Nephron (organoid): ENCODE measurements around the gene PTPRF.

ENCODE experiments used
- H3K27ac Mint-ChIP-seq, 3 experiments: 2 replicates each; pipeline ENCODE4 v1.8.0; 2020; ENCODE audit warnings: mixed read lengths in 3 of 3, mild to moderate bottlenecking in 2 of 3, moderate library complexity in 1 of 3
- H3K27me3 Mint-ChIP-seq: 2 replicates; pipeline ENCODE4 v1.8.0; 2021; ENCODE audit warnings: low read depth, mild to moderate bottlenecking, moderate library complexity, mixed read lengths
- H3K36me3 Mint-ChIP-seq: 2 replicates; pipeline ENCODE4 v1.8.0; 2020; ENCODE audit warnings: low read depth, mixed read lengths
- H3K4me1 Mint-ChIP-seq: 2 replicates; pipeline ENCODE4 v1.8.0; 2020; ENCODE audit warnings: mixed read lengths
- H3K4me3 Mint-ChIP-seq, 3 experiments: 2 replicates each; pipeline ENCODE4 v1.8.0; 2020; ENCODE audit warnings: mild to moderate bottlenecking in 3 of 3, mixed read lengths in 3 of 3, moderate library complexity in 2 of 3
- H3K9me3 Mint-ChIP-seq: 2 replicates; pipeline ENCODE4 v1.8.0; 2020; ENCODE audit warnings: mixed read lengths
- CTCF ChIP-seq, 3 experiments: fragments of 200-600 bp; sonication (generic); IDR thresholded peaks; one replicate each; pipeline ENCODE4 v1.5.0; 2021; ENCODE audit warnings: antibody characterized with exemption in 3 of 3; ENCODE audit not compliant: unreplicated experiment in 3 of 3

The PTPRF gene

DNA sequence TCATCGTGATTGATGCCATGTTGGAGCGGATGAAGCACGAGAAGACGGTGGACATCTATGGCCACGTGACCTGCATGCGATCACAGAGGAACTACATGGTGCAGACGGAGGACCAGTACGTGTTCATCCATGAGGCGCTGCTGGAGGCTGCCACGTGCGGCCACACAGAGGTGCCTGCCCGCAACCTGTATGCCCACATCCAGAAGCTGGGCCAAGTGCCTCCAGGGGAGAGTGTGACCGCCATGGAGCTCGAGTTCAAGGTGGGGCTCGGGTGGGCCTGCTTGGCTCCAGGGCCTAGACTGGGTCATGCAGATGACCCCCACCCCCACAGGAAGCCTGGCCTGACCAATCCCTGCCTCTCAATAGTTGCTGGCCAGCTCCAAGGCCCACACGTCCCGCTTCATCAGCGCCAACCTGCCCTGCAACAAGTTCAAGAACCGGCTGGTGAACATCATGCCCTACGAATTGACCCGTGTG is 88.7 kb downstream of the PTPRF start:
- Mint-ChIP-seq H3K36me3 (peaks cover 42% of the 10 kb centered on the region), H3K4me3 (no peak overlapping the region), H3K27ac (no peak overlapping the region), H3K27me3 (no peaks in the 10 kb centered on the region), H3K4me1 (peaks cover 3% of the 10 kb centered on the region), H3K9me3 (no peaks in the 10 kb centered on the region)
- no peak for TF ChIP-seq CTCF (IDR thresholded peaks at IDR 0.05; ENCODE audit: unreplicated experiment in 3 of 3)

- H3K27ac Mint-ChIP-seq, result no peak overlapping the region
- no peaks in the 10 kb centered on the region for H3K9me3 Mint-ChIP-seq
- no peaks in the 10 kb centered on the region for H3K27me3 Mint-ChIP-seq
- H3K4me1 Mint-ChIP-seq, result peaks cover 3% of the 10 kb centered on the region
- TF ChIP-seq CTCF (IDR thresholded peaks at IDR 0.05; ENCODE audit: unreplicated experiment in 3 of 3), result no peak
- H3K36me3 Mint-ChIP-seq, result peaks cover 39% of the 10 kb centered on the region
- H3K4me3 Mint-ChIP-seq, result no peak overlapping the region
These were observed 89.6 kb downstream of the PTPRF start for GRCh38 chr1:43619996-43620920.

GRCh38 chr1:43620956-43621355 is 90.3 kb downstream of the PTPRF start:
- Mint-ChIP-seq H3K36me3 (peaks cover 36% of the 10 kb centered on the region), H3K4me1 (peaks cover 3% of the 10 kb centered on the region), H3K27me3 (no peaks in the 10 kb centered on the region), H3K27ac (no peak overlapping the region), H3K9me3 (no peaks in the 10 kb centered on the region), H3K4me3 (no peak overlapping the region)
- no peak for TF ChIP-seq CTCF (IDR thresholded peaks at IDR 0.05; ENCODE audit: unreplicated experiment in 3 of 3)

- Mint-ChIP-seq H3K27me3 (no peaks in the 10 kb centered on the region), H3K27ac (no peak overlapping the region), H3K4me1 (peaks cover 3% of the 10 kb centered on the region), H3K36me3 (peaks cover 33% of the 10 kb centered on the region), H3K4me3 (no peak overlapping the region), H3K9me3 (no peaks in the 10 kb centered on the region)
- no peak for TF ChIP-seq CTCF (IDR thresholded peaks at IDR 0.05; ENCODE audit: unreplicated experiment in 3 of 3)
These were observed 90.7 kb downstream of the PTPRF start for GRCh38 chr1:43621386-43621785.

DNA sequence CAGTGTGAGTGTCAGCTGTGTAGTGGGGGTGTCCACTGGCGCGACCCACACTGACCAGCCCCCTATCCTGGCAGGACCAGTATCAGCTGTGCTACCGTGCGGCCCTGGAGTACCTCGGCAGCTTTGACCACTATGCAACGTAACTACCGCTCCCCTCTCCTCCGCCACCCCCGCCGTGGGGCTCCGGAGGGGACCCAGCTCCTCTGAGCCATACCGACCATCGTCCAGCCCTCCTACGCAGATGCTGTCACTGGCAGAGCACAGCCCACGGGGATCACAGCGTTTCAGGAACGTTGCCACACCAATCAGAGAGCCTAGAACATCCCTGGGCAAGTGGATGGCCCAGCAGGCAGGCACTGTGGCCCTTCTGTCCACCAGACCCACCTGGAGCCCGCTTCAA is 91.2 kb downstream of the PTPRF start:
- H3K27ac Mint-ChIP-seq, result no peak overlapping the region
- TF ChIP-seq CTCF (IDR thresholded peaks at IDR 0.05; ENCODE audit: unreplicated experiment in 3 of 3), result no peak
- peaks cover 29% of the 10 kb centered on the region for H3K36me3 Mint-ChIP-seq
- no peaks in the 10 kb centered on the region for H3K27me3 Mint-ChIP-seq
- no peaks in the 10 kb centered on the region for H3K9me3 Mint-ChIP-seq
- H3K4me3 Mint-ChIP-seq, result no peak overlapping the region
- H3K4me1 Mint-ChIP-seq, result peaks cover 3% of the 10 kb centered on the region

GRCh38 chr1:43622471-43622870 is 91.8 kb downstream of the PTPRF start:
- H3K9me3 Mint-ChIP-seq, result no peaks in the 10 kb centered on the region
- H3K27ac Mint-ChIP-seq, result no peak overlapping the region
- H3K4me1 Mint-ChIP-seq, result peaks cover 3% of the 10 kb centered on the region
- no peak overlapping the region for H3K4me3 Mint-ChIP-seq
- peaks cover 28% of the 10 kb centered on the region for H3K36me3 Mint-ChIP-seq
- no peaks in the 10 kb centered on the region for H3K27me3 Mint-ChIP-seq
- TF ChIP-seq CTCF (IDR thresholded peaks at IDR 0.05; ENCODE audit: unreplicated experiment in 3 of 3), result no peak
